Measurements from ENCODE around the gene GBF1. TPM values are rescaled to one million over a fixed set of nuclear protein-coding genes. Genes with fewer than 3 reads are reported as not detected.
"Not testable (repeated sequence)": the region's sequence is repeated elsewhere in the genome, so short reads cannot be mapped to it uniquely, and the experiment has no call there.

Gene GBF1
- total RNA-seq, 2 donors from 2014 or later = 63.2 to 65.3 TPM

DNA sequence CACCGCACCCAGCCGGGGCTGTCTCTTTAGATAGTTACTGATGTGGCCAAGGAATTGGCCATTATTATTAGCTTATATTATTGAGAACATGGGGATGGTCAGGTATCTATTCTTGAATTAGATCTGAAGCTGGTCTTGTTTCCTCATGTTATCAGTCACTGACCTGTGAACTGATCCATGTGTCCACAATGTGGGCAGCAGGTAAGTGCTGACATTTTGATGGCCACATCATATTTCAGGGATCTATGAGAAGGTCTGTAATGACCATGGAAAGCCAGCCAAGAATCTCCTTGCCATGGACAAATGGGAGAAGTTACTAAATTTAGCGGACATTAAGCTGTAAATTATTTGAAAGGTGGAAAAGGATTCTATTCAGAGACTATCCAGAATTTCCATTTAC, 61.4 kb downstream of the GBF1 start:
- Mint-ChIP-seq H3K4me3 (no peak overlapping the region), H3K36me3 (peaks cover 5% of the 10 kb centered on the region), H3K27me3 (no peaks in the 10 kb centered on the region), H3K27ac (no peak overlapping the region), H3K9me3 (no peaks in the 10 kb centered on the region), H3K4me1 (ENCODE audit: low read depth in 2 of 2) (peaks cover 19 to 38% of the 10 kb centered on the region in 2 donors)
- DNase-seq (ENCODE audit: low spot score) (no peak), ATAC-seq (no peak)

DNA sequence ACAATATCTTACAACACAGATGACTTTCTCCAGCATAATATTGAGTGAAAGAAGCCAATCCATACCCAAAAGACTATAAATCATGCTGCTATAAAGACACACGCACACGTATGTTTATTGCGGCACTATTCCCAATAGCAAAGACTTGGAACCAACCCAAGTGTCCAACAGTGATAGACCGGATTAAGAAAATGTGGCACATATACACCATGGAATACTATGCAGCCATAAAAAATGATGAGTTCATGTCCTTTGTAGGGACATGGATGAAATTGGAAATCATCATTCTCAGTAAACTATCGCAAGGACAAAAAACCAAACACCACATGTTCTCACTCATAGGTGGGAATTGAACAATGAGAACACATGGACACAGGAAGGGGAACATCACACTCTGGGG, 63.0 kb downstream of the GBF1 start:
- not testable (repeated sequence) for ATAC-seq; H3K9me3 Mint-ChIP-seq; H3K36me3 Mint-ChIP-seq; H3K27me3 Mint-ChIP-seq; H3K27ac Mint-ChIP-seq; DNase-seq (ENCODE audit: low spot score); H3K4me3 Mint-ChIP-seq
- peaks cover 28 to 45% of the 10 kb centered on the region in 2 donors for H3K4me1 Mint-ChIP-seq (ENCODE audit: low read depth in 2 of 2)

DNA sequence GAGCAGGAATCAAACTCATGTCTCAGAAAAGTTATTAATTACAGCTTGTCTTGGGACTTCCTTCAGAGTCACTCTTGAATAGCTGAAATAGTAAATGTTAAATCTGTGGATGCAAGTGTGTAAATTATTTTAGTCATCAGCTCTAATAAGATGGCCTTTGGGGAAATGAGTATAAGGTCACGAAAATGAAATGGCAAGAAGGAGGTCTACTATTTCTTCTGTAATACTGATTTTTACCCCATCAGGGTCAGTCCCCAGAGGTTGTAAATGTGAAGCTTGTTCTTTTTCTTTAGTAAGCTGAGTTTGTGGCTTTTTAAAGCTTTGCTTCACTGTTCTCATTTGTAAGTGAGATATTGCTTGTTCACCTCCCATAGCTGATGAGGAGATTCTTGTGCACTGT, 63.9 kb downstream of the GBF1 start:
- Mint-ChIP-seq H3K36me3 (peaks cover 5% of the 10 kb centered on the region), H3K9me3 (no peaks in the 10 kb centered on the region), H3K4me1 (ENCODE audit: low read depth in 2 of 2) (peaks cover 34 to 50% of the 10 kb centered on the region in 2 donors), H3K27me3 (no peaks in the 10 kb centered on the region), H3K4me3 (no peak overlapping the region), H3K27ac (no peak overlapping the region)
- ATAC-seq (no peak), DNase-seq (ENCODE audit: low spot score) (no peak)

DNA sequence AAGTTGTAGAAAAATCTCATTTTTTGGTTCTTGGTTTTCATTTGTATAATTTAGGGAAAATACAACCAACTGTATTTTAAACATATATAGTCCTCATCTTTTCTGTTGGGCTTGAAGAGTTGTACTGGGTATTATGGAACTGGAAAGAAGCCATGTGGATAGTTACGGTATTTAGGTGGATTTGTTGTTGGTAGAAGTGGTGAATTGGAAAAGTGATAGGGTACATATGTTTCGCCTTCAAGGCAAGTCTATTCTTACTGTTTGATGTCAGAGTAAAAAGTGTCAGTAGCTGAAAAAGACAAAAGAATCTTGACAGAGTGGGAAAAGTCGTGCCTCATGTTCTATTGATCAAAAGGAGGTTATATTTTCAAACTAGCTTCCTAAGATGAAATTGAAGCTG, 64.6 kb downstream of the GBF1 start:
- H3K9me3 Mint-ChIP-seq = no peaks in the 10 kb centered on the region
- ATAC-seq = no peak
- no peak overlapping the region for H3K27ac Mint-ChIP-seq
- peaks cover 5% of the 10 kb centered on the region for H3K36me3 Mint-ChIP-seq
- H3K4me1 Mint-ChIP-seq (ENCODE audit: low read depth in 2 of 2) = peaks cover 40 to 52% of the 10 kb centered on the region in 2 donors
- no peak for DNase-seq (ENCODE audit: low spot score)
- no peaks in the 10 kb centered on the region for H3K27me3 Mint-ChIP-seq
- no peak overlapping the region for H3K4me3 Mint-ChIP-seq

DNA sequence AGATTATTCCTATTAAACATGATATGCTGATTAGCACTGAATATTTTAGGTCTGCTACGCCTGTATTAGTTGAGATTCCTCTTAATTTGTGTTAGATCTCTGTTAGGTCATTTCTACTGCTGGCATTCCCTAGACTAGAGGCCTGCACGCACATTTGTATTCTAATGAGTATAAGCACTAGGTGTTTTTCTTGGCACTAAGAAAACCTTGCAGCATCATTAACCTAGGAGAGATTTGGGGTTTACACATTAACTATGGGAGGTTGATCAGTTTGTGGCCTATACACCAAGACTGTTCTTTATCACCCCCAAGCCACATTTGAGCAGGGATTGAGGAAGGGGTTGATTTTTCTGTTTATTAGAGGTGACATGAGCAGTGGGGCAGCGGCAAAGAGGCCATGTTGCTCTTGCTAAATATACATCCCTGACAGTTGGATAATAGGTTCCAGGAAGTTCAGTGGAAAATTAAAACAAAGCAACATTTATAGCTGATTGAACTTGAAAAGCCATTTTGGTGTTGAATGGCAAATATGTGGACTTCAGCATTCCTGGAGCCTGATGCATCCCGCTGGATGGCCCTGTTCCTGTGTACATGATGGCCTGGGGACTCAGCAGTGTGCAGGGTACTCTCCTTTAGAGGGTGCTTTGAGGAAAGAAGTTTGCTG, 65.2 kb downstream of the GBF1 start:
- H3K9me3 Mint-ChIP-seq = no peaks in the 10 kb centered on the region
- DNase-seq (ENCODE audit: low spot score) = no peak
- no peak for ATAC-seq
- no peak overlapping the region for H3K4me3 Mint-ChIP-seq
- peaks cover 41 to 51% of the 10 kb centered on the region in 2 donors for H3K4me1 Mint-ChIP-seq (ENCODE audit: low read depth in 2 of 2)
- no peaks in the 10 kb centered on the region for H3K27me3 Mint-ChIP-seq
- peaks cover 5% of the 10 kb centered on the region for H3K36me3 Mint-ChIP-seq
- H3K27ac Mint-ChIP-seq = no peak overlapping the region

DNA sequence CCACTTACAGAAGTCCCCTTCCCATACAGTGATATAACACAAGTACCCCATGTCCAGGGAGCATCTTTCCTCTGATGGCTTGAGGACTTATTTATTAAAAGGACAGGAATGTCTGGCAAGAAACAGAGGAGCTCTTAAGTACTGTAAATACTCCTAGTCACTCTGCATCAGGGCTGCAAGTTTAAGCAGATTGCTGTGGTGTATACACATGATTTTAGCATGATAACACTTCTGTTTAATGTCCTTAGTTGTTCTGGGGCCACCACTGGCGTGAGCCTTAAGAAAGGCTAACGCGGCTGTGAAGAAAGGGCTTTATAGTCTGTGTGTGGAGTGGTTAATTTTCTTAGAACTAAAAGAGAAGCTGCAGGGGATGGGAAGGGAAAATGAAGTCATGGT, 65.7 kb downstream of the GBF1 start:
- Mint-ChIP-seq H3K4me1 (ENCODE audit: low read depth in 2 of 2) (peaks cover 41 to 46% of the 10 kb centered on the region in 2 donors), H3K9me3 (no peaks in the 10 kb centered on the region), H3K27me3 (no peaks in the 10 kb centered on the region), H3K36me3 (no peaks in the 10 kb centered on the region), H3K27ac (no peak overlapping the region), H3K4me3 (no peak overlapping the region)
- DNase-seq (ENCODE audit: low spot score) = no peak
- no peak for ATAC-seq

DNA sequence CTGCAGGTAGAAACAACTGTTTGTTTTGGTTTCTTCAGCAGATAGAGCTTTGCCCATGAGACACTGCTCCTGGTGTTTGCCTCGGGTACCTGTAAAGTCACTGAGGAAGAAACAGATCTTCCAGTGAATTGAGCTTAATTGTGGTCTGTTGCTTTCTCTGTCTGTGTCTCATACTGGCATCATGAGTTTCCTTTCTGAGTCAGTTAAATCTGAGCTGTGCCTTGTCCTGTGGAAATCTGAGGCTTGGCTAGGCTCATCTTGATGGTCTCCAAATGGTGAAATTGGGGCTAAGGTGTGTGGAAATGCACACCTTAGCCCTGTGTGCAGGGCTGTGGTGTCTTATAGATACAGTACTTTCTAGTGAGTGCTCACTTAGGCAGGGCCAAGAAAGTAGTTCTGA, 67.4 kb downstream of the GBF1 start:
- ATAC-seq (no peak), DNase-seq (ENCODE audit: low spot score) (no peak)
- no peaks in the 10 kb centered on the region for H3K27me3 Mint-ChIP-seq
- H3K4me1 Mint-ChIP-seq (ENCODE audit: low read depth in 2 of 2) = peaks cover 45 to 46% of the 10 kb centered on the region in 2 donors
- no peaks in the 10 kb centered on the region for H3K9me3 Mint-ChIP-seq
- no peak overlapping the region for H3K27ac Mint-ChIP-seq
- no peaks in the 10 kb centered on the region for H3K36me3 Mint-ChIP-seq
- no peak overlapping the region for H3K4me3 Mint-ChIP-seq

DNA sequence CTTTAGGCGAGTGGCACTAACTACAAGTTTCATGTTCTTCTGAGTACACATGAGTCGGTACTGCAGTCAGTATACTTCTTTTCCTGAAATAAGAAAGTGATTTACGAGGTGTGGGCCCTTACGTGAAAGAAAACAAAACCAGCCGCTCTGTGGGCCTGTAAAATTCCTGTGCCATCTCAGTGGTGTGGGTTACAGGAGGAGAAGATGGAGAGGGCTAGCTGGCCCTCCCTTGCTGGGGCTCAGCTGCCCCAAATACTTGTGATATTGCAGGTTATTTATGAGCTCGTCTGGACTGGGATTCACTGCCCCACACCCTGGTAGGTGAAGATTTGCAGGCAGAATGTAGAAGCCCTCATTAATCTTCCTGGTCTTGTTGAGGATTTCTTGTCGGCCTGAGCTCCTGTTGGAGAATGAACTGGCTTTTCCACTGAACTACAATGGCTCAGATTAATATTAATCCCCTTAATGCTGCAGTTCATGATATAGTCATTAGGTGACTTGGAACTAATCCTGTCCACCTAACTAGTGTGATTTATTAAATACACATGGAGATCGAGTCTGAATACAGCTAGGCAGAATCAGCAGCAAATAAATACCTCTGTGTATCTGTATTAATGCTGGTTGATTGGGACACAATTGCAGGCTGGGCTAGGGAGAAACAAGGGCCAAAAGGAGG, 68.0 kb downstream of the GBF1 start:
- Mint-ChIP-seq H3K36me3 (no peaks in the 10 kb centered on the region), H3K27me3 (no peaks in the 10 kb centered on the region), H3K4me1 (ENCODE audit: low read depth in 2 of 2) (peaks cover 45 to 46% of the 10 kb centered on the region in 2 donors), H3K9me3 (no peaks in the 10 kb centered on the region), H3K4me3 (no peak overlapping the region), H3K27ac (no peak overlapping the region)
- no peak for DNase-seq (ENCODE audit: low spot score)
- ATAC-seq = no peak

DNA sequence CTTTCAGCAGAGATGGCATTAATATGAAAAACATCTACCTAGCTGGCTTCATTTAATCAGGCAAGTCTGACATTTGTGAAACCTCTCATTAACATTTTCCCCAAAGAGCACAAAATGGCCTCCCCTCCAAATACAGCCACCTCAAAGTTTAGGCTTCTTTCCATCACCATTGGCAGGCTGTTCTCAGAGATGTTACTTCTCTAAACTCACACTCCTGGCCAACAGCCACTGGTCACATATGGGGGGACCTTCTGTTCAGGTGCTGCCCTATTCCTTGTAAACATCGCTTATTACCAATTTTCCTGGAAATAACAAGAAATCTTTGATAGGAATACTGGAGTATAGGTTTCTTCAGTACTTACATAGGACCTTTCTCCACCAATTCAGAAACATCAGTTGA, 69.5 kb downstream of the GBF1 start:
- Mint-ChIP-seq H3K4me1 (ENCODE audit: low read depth in 2 of 2) (peaks cover 36 to 40% of the 10 kb centered on the region in 2 donors), H3K27me3 (no peaks in the 10 kb centered on the region), H3K4me3 (no peak overlapping the region), H3K27ac (no peak overlapping the region), H3K9me3 (no peaks in the 10 kb centered on the region), H3K36me3 (no peaks in the 10 kb centered on the region)
- no peak for DNase-seq (ENCODE audit: low spot score)
- no peak for ATAC-seq

DNA sequence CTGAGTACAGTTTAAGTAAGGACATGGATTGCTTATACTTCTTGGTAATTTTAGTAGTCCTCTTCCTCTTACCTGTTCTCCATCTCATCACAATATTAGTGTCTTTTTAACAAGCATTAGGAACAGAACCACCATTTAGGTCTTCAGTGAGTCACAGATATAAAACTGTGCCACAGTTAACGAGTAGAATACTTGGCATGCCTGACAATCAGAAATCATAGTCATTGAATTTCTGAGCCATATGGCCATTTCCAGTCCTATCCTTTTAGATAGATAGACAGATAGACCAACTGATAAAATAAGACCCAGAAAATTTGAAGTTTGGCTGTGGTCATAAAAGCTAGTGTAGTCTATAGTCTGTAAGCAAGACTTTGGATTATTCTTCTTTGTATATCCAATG, 71.1 kb downstream of the GBF1 start:
- Mint-ChIP-seq H3K4me3 (no peak overlapping the region), H3K9me3 (no peaks in the 10 kb centered on the region), H3K27me3 (no peaks in the 10 kb centered on the region), H3K27ac (no peak overlapping the region), H3K4me1 (ENCODE audit: low read depth in 2 of 2) (peaks cover 20 to 31% of the 10 kb centered on the region in 2 donors), H3K36me3 (no peaks in the 10 kb centered on the region)
- ATAC-seq (no peak), DNase-seq (ENCODE audit: low spot score) (no peak)

DNA sequence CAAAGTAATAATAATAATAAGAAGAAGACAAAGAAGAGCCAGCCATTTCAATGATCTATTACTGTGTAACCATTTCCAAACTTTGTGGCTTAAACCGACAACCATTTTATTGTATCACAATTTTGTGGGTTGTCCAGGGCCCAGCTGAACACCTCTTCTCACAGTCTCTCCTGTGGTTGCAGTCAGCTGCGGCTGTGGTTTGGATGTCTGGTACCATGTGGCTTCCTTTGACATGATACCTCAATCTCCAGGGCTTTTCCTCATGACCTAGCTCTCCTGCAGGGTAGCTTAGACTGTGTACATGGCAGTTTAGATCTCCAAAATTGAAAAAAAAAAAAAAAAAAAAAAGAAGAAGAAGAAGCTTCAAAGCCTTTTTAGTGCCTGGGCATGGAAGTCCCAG, 77.6 kb downstream of the GBF1 start:
- no peaks in the 10 kb centered on the region for H3K36me3 Mint-ChIP-seq
- peak overlapping the region; percentile 38 for H3K4me3 Mint-ChIP-seq
- no peaks in the 10 kb centered on the region for H3K9me3 Mint-ChIP-seq
- DNase-seq (ENCODE audit: low spot score) (peak; percentile 79), ATAC-seq (peak; percentile 95)
- H3K4me1 Mint-ChIP-seq (ENCODE audit: low read depth in 2 of 2) = peaks cover 24 to 26% of the 10 kb centered on the region in 2 donors
- no peaks in the 10 kb centered on the region for H3K27me3 Mint-ChIP-seq
- H3K27ac Mint-ChIP-seq = no peak overlapping the region

DNA sequence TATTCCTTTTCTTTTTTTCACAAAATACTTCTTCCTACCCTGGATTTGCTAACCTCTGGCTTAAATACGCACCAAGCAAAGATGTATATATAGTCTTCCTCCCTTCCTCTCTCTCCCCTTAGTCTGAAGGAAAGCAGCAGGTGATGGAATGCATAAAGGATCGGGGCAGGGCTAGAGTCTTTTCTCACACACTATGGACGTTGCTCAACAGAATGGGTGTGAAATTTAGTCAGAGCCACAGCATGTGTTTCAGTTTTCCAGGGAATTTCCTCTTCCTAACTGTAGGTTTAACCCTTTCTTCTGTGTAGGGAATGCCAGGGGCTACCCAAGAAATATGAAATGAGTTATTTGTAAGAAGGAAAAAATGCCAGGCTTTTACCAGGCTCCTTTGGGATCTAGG, 78.7 kb downstream of the GBF1 start:
- no peak overlapping the region for H3K4me3 Mint-ChIP-seq
- no peak for ATAC-seq
- no peak overlapping the region for H3K27ac Mint-ChIP-seq
- H3K4me1 Mint-ChIP-seq (ENCODE audit: low read depth in 2 of 2) = peaks cover 24 to 27% of the 10 kb centered on the region in 2 donors
- no peaks in the 10 kb centered on the region for H3K36me3 Mint-ChIP-seq
- no peak for DNase-seq (ENCODE audit: low spot score)
- no peaks in the 10 kb centered on the region for H3K9me3 Mint-ChIP-seq
- H3K27me3 Mint-ChIP-seq = no peaks in the 10 kb centered on the region

DNA sequence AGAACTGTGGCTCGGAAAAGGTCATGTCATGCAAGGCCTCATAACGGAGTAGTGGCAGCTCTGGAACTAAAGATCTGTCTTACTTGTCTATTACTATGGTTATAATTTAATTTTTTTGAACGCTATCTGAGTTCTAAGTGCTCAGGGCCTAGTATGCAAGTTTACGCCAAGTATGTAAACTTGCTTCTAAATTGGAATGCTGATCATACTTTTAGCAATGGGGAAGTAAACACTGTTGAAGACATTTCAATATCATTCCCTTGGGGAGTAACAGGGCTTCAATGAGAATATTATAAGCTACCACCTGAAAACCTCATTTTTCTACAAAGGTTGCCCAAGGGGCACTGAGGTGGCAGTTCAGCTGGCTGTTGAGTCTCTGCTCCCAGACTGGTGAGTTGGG, 80.7 kb downstream of the GBF1 start:
- peaks cover 24 to 29% of the 10 kb centered on the region in 2 donors for H3K4me1 Mint-ChIP-seq (ENCODE audit: low read depth in 2 of 2)

DNA sequence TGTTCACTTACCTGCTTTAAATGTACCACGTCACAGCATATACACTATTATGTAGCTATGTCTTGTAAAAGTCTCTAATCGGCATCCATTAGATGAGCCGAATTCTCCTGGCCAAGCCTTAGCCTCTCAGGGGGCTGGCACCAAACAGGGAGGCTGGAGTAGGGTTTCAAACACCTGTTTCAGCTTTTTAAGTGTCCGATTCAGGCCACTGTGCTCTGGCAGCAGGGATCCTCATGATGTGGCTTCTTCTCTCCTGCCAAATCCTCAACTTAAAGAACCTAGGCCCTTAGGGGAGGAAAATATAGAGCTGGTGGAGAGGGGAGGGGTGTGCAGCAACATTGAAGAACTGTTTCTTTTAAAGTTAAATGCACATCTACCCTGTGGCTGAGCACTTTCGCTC, 81.7 kb downstream of the GBF1 start:
- ATAC-seq (no peak), DNase-seq (ENCODE audit: low spot score) (no peak)
- Mint-ChIP-seq H3K36me3 (no peaks in the 10 kb centered on the region), H3K27ac (no peak overlapping the region), H3K4me3 (no peak overlapping the region), H3K27me3 (no peaks in the 10 kb centered on the region), H3K9me3 (no peaks in the 10 kb centered on the region), H3K4me1 (ENCODE audit: low read depth in 2 of 2) (peaks cover 24 to 29% of the 10 kb centered on the region in 2 donors)

More for the DNA sequence above, 80.7 kb downstream of the GBF1 start:
- Mint-ChIP-seq H3K27ac (no peak overlapping the region), H3K9me3 (no peaks in the 10 kb centered on the region), H3K4me3 (no peak overlapping the region), H3K27me3 (no peaks in the 10 kb centered on the region), H3K36me3 (no peaks in the 10 kb centered on the region)
- ATAC-seq (no peak), DNase-seq (ENCODE audit: low spot score) (no peak)
